H1 (cell line): ENCODE results near the gene SPAG16. TPM values are rescaled to one million over a fixed set of nuclear protein-coding genes. Genes with fewer than 3 reads are reported as not detected.
A peak's percentile ranks its signal among the peaks of the same experiment; 100 is the strongest.

ENCODE experiments used
- CTCF ChIA-PET: fragments of 300-600 bp; sonication (Branson Sonifier 250); formaldehyde crosslinking; loops from one replicate; lab custom pipeline; 2021; ENCODE audit not compliant: partially characterized antibody; lab: Charles Lee
- POLR2A ChIA-PET: fragments of 300-600 bp; sonication (Branson Sonifier 250); formaldehyde crosslinking; loops from one replicate; lab custom pipeline; 2021; ENCODE audit warnings: inconsistent platforms; ENCODE audit not compliant: partially characterized antibody; lab: Charles Lee
- DNase-seq, 2 experiments: peaks; one replicate each; pipeline versions ENCODE4 v3.0.0 to v3.0.0-alpha.2; 2010 to 2022; ENCODE audit warnings: low spot score in 2 of 2, low read depth in 1 of 2, mixed read lengths in 1 of 2
- FAIRE-seq: peaks from 2 replicates; lab custom pipeline; 2011; peaks lifted over from hg19 to GRCh38; lab: Jason Lieb, UNC
- H2AFZ ChIP-seq: 2 replicates; pipeline ENCODE4 v1.8.1; 2012; ENCODE audit warnings: low read length, inconsistent platforms
- H2AK5ac ChIP-seq: 2 replicates; pipeline ENCODE4 v1.6.1; 2013; ENCODE audit warnings: low read depth, low read length
- H2BK120ac ChIP-seq: replicated peaks from 2 replicates; pipeline ENCODE3; 2013; ENCODE audit warnings: low read depth, low read length, inconsistent platforms
- H2BK12ac ChIP-seq: 2 replicates; pipeline ENCODE4 v1.6.1; 2013; ENCODE audit warnings: low read depth, low read length
- H2BK15ac ChIP-seq: 2 replicates; pipeline ENCODE4 v1.6.1; 2013; ENCODE audit warnings: low read length
- H2BK20ac ChIP-seq: 2 replicates; pipeline ENCODE4 v1.6.1; 2013; ENCODE audit warnings: low read length
- H2BK5ac ChIP-seq: 2 replicates; pipeline ENCODE4 v1.6.1; 2013; ENCODE audit warnings: low read depth, low read length
- H3K14ac ChIP-seq: 2 replicates; pipeline ENCODE4 v1.6.1; 2013; ENCODE audit warnings: inconsistent platforms; ENCODE audit not compliant: insufficient read length
- H3K18ac ChIP-seq: 2 replicates; pipeline ENCODE4 v1.6.1; 2013; ENCODE audit warnings: low read length; ENCODE audit errors: extremely low read depth
- H3K23ac ChIP-seq: 2 replicates; pipeline ENCODE4 v1.6.1; 2013; ENCODE audit warnings: inconsistent platforms; ENCODE audit not compliant: insufficient read length
- H3K23me2 ChIP-seq: 2 replicates; pipeline ENCODE4 v1.6.1; 2013; ENCODE audit warnings: low read depth, low read length
- H3K27ac ChIP-seq: 2 replicates; pipeline ENCODE4 v1.6.1; 2011; ENCODE audit warnings: low read depth, low read length, inconsistent platforms
- H3K27me3 ChIP-seq, 4 experiments: replicated peaks in 1 of 4; 1 replicate in 1 of 4; 2 replicates in 3 of 4; pipeline versions ENCODE4 v1.6.1 to v1.8.1; 2011 to 2013; ENCODE audit warnings: low read length in 3 of 4, mild to moderate bottlenecking in 3 of 4, inconsistent platforms in 2 of 4, mixed read lengths in 2 of 4, moderate library complexity in 1 of 4; ENCODE audit not compliant: control insufficient read depth in 3 of 4, insufficient read depth in 3 of 4; ENCODE audit errors: extremely low read depth in 1 of 4
- H3K36me3 ChIP-seq, 4 experiments: 2 replicates each; pipeline versions ENCODE4 v1.6.1 to v1.8.1; 2011 to 2013; ENCODE audit warnings: mild to moderate bottlenecking in 4 of 4, low read length in 3 of 4, moderate library complexity in 2 of 4, control low read depth in 1 of 4, inconsistent platforms in 1 of 4; ENCODE audit not compliant: insufficient read depth in 4 of 4, control insufficient read depth in 2 of 4
- H3K4ac ChIP-seq: replicated peaks from 2 replicates; pipeline ENCODE3; 2013; ENCODE audit warnings: low read length, low read depth, mixed read lengths, inconsistent platforms; ENCODE audit not compliant: insufficient read length
- H3K4me1 ChIP-seq, 4 experiments: replicated peaks in 1 of 4; 1 replicate in 1 of 4; 2 replicates in 3 of 4; pipeline versions ENCODE4 v1.6.1 to v1.8.1; 2011 to 2013; ENCODE audit warnings: low read length in 3 of 4, inconsistent platforms in 2 of 4, mixed read lengths in 1 of 4; ENCODE audit not compliant: insufficient read depth in 4 of 4, control insufficient read depth in 3 of 4
- H3K4me2 ChIP-seq, 2 experiments: 2 replicates each; pipeline versions ENCODE4 v1.6.1 to v1.8.1; 2011 to 2013; ENCODE audit warnings: low read depth in 2 of 2, low read length in 2 of 2, control low read depth in 1 of 2, inconsistent platforms in 1 of 2, mild to moderate bottlenecking in 1 of 2; ENCODE audit not compliant: insufficient read depth in 1 of 2
- H3K4me3 ChIP-seq, 4 experiments: fragments of 200-600, 300-600 bp in 1 of 4; sonication (generic), shearing (Covaris generic), sonication (Bioruptor Twin) in 1 of 4; 2 replicates each; pipeline versions ENCODE4 v1.5.1 to v1.8.1; 2011 to 2016; ENCODE audit warnings: low read length in 4 of 4, low read depth in 3 of 4, control low read depth in 2 of 4, inconsistent platforms in 2 of 4, mild to moderate bottlenecking in 2 of 4, mixed read lengths in 1 of 4, moderate library complexity in 1 of 4; ENCODE audit not compliant: insufficient read depth in 2 of 4; ENCODE audit errors: extremely low read depth in 1 of 4
- H3K56ac ChIP-seq: replicated peaks from 2 replicates; pipeline ENCODE3; 2013; ENCODE audit warnings: low read depth, mild to moderate bottlenecking, mixed read lengths, low read length, inconsistent platforms; ENCODE audit not compliant: insufficient read length
- H3K79me1 ChIP-seq: 2 replicates; pipeline ENCODE4 v1.6.1; 2013; ENCODE audit warnings: low read depth, low read length, control low read depth
- H3K79me2 ChIP-seq, 2 experiments: 2 replicates each; pipeline versions ENCODE4 v1.6.1 to v1.8.1; 2012 to 2013; ENCODE audit warnings: low read length in 2 of 2, mild to moderate bottlenecking in 2 of 2, inconsistent platforms in 1 of 2; ENCODE audit not compliant: insufficient read depth in 2 of 2, control insufficient read depth in 1 of 2
- H3K9ac ChIP-seq, 4 experiments: replicated peaks in 1 of 4; 1 replicate in 1 of 4; 2 replicates in 3 of 4; pipeline versions ENCODE4 v1.6.1 to v1.8.1; 2011 to 2013; ENCODE audit warnings: low read depth in 3 of 4, low read length in 3 of 4, control low read depth in 2 of 4, mild to moderate bottlenecking in 2 of 4, moderate library complexity in 2 of 4, inconsistent platforms in 1 of 4; ENCODE audit errors: extremely low read depth in 1 of 4
- H3K9me3 ChIP-seq, 2 experiments: 2 replicates each; pipeline versions ENCODE4 v1.6.1 to v1.8.1; 2012 to 2013; ENCODE audit warnings: mild to moderate bottlenecking in 2 of 2, moderate library complexity in 2 of 2, control low read depth in 1 of 2, inconsistent platforms in 1 of 2, low read depth in 1 of 2, low read length in 1 of 2, mixed read lengths in 1 of 2; ENCODE audit not compliant: insufficient read depth in 2 of 2
- H4K20me1 ChIP-seq, 2 experiments: replicated peaks in 1 of 2; 2 replicates each; pipeline versions ENCODE3 to v1.8.1; 2011 to 2013; ENCODE audit warnings: inconsistent platforms in 2 of 2, low read length in 2 of 2, mild to moderate bottlenecking in 1 of 2; ENCODE audit not compliant: insufficient read depth in 2 of 2, control insufficient read depth in 1 of 2
- H4K5ac ChIP-seq: 2 replicates; pipeline ENCODE4 v1.6.1; 2013; ENCODE audit warnings: low read length, low read depth, mixed read lengths, inconsistent platforms; ENCODE audit not compliant: insufficient read length
- H4K8ac ChIP-seq: 2 replicates; pipeline ENCODE4 v1.8.0; 2013; ENCODE audit warnings: mild to moderate bottlenecking, moderate library complexity, low read length, inconsistent platforms; ENCODE audit not compliant: insufficient read depth; ENCODE audit errors: extremely low read depth
- H4K91ac ChIP-seq: replicated peaks from 2 replicates; pipeline ENCODE3; 2013; ENCODE audit warnings: low read length, mixed read lengths, inconsistent platforms; ENCODE audit not compliant: insufficient read length
- BCL11A ChIP-seq, 2 experiments: IDR thresholded peaks; one replicate each; pipeline ENCODE4 v1.6.1; 2011; ENCODE audit warnings: low read depth in 2 of 2, low read length in 2 of 2, mild to moderate bottlenecking in 2 of 2
- CBX5 ChIP-seq: fragments of 300-800, 300-1000 bp; sonication (generic); IDR thresholded peaks from 2 replicates; pipeline ENCODE4 v1.7.1; 2016; ENCODE audit warnings: antibody characterized with exemption, low read length, low read depth
- CBX8 ChIP-seq: fragments of 300-800, 300-1000 bp; sonication (generic); IDR thresholded peaks from 2 replicates; pipeline ENCODE4 v1.7.1; 2016; ENCODE audit warnings: low read depth, low read length, borderline replicate concordance
- CTBP2 ChIP-seq: IDR thresholded peaks from 2 replicates; pipeline ENCODE4 v1.7.0; 2011; ENCODE audit warnings: borderline replicate concordance, mild to moderate bottlenecking, moderate library complexity, mixed read lengths, low read length; ENCODE audit not compliant: insufficient read depth, insufficient read length
- EGR1 ChIP-seq: IDR thresholded peaks from 2 replicates; pipeline ENCODE4 v1.6.1; 2011; ENCODE audit warnings: low read depth, low read length, borderline replicate concordance
- JUN ChIP-seq: IDR thresholded peaks from 2 replicates; pipeline ENCODE4 v1.6.1; 2011; ENCODE audit warnings: low read depth, mild to moderate bottlenecking, improper control_type of control experiment, low read length
- NANOG ChIP-seq: IDR thresholded peaks from 2 replicates; pipeline ENCODE4 v1.6.1; 2011; ENCODE audit warnings: low read length, low read depth, mild to moderate bottlenecking, inconsistent platforms; ENCODE audit not compliant: insufficient read depth, poor library complexity, severe bottlenecking
- RFX5 ChIP-seq: IDR thresholded peaks from 2 replicates; pipeline ENCODE4 v1.6.1; 2011; ENCODE audit warnings: low read depth, low read length, improper control_type of control experiment, borderline replicate concordance
- RXRA ChIP-seq: IDR thresholded peaks from 2 replicates; pipeline ENCODE4 v1.6.1; 2011; ENCODE audit warnings: low read depth, mild to moderate bottlenecking, low read length, moderate library complexity; ENCODE audit not compliant: insufficient read depth
- TEAD4 ChIP-seq: IDR thresholded peaks from 2 replicates; pipeline ENCODE4 v1.6.1; 2012; ENCODE audit warnings: low read depth, low read length, inconsistent platforms, mixed read lengths
- ZNF274 ChIP-seq: IDR thresholded peaks from 2 replicates; pipeline ENCODE4 v1.7.0; 2012; ENCODE audit warnings: low read length, borderline replicate concordance; ENCODE audit errors: extremely low read depth
- WGBS, 2 experiments: shearing (Covaris generic) in 1 of 2; methylation state at CpG; one replicate each; pipeline versions ENCODE4 v1.1.6 to v1.1.7; 2013 to 2015; ENCODE audit warnings: low lambda C conversion rate in 2 of 2, mixed read lengths in 2 of 2, inconsistent platforms in 1 of 2, low coverage in 1 of 2, missing lambda C conversion rate in 1 of 2; ENCODE audit not compliant: insufficient replicate concordance in 2 of 2, insufficient coverage in 1 of 2, insufficient read length in 1 of 2; ENCODE audit errors: extremely low coverage in 1 of 2, missing lambda C conversion rate in 1 of 2; 5-methylcytosine and 5-hydroxymethylcytosine counted together
- polyA plus RNA-seq, 7 experiments: library from polyadenylated mRNA; depleted of rRNA in 3 of 7; stranded (reverse) in 5 of 7; unstranded in 2 of 7; fragments of >200 nt in 5 of 7; fragments of 200-250 nt in 2 of 7; gene quantifications; 1 replicate in 5 of 7; 2 replicates in 1 of 7; 4 replicates in 1 of 7; pipeline versions ENCODE4 v1.2.1 to v1.2.3, GENCODE V29; 2011 to 2013; ENCODE audit warnings: missing spikeins in 2 of 7, mixed read lengths in 2 of 7
- total RNA-seq: library from RNA; stranded (reverse); fragmentation: NEBNext Ultra II Directional; extraction: Animal tissue kit (Norgen Biotek cat#: 25700); gene quantifications from 2 replicates; pipeline ENCODE4 v1.2.1, GENCODE V29; 2021

The SPAG16 gene
- total and polyA plus RNA-seq, 2 of the 8 experiments (the other 6 are each of a cell fraction or from before 2014, with no cell fraction given), result 6.0 to 14.9 TPM

DNA sequence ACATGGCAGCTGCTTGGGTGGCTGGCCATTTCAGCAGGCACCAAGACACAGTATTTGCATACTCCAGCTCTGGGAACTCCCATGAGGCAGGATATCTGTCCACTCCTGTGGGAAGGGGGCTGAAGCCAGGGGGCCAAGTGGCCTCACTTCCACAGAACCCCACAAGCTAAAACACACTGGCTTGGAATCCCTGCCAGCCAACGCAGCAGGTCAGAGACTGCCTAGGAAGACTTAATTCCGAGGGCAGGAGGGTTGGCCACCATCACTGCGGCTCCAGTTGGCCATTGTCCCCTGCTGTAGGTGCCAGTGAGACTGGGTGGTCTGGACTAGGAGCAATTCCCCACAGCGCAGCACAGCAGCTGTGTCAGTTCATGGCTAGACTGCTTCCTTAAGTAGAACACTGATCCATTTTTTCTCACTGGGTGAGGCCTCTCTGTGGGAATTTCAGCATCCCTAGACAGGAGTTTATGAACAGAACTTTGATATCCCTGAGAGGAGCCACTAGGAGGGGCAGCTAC lies 52.0 kb downstream of the SPAG16 start:
- Histone ChIP-seq H3K9me3 (peaks cover 12 to 14% of the 10 kb centered on the region in 2 experiments), H4K5ac (no peak overlapping the region), H3K27ac (no peak overlapping the region), H3K36me3 (no peaks in the 10 kb centered on the region; a peak in 2 of 8 replicates), H2BK12ac (no peak overlapping the region), H3K79me1 (no peaks in the 10 kb centered on the region), H3K4me3 (no peak overlapping the region), H2BK20ac (no peak overlapping the region), H4K20me1 (no peaks in the 10 kb centered on the region), H3K27me3 (no peaks in the 10 kb centered on the region), H3K4me2 (no peak overlapping the region), H2AFZ (no peak overlapping the region), H3K79me2 (no peaks in the 10 kb centered on the region), H4K8ac (0 out of 2 replicates have a peak overlapping the region, but pooled peaks have one; percentile 25), H3K14ac (no peak overlapping the region), H3K18ac (no peak overlapping the region), H4K91ac (no peak overlapping the region), H2BK15ac (no peak overlapping the region), H3K56ac (no peak overlapping the region), H3K9ac (no peak overlapping the region), H3K4ac (no peak overlapping the region), H3K4me1 (no peaks in the 10 kb centered on the region), H3K23ac (no peak overlapping the region), H3K23me2 (no peaks in the 10 kb centered on the region), H2BK5ac (no peak overlapping the region), H2AK5ac (no peak overlapping the region), H2BK120ac (no peak overlapping the region)
- WGBS, 2 experiments, result 100% methylated on average over 4 of the region's 4 CpGs; no CpG with 5 or more reads in 1 of the 2 experiments
- ChIA-PET POLR2A (no interaction called here), CTCF (no interaction called here)
- FAIRE-seq, result no peak
- no peak for DNase-seq
- no peak for TF ChIP-seq RXRA
- no peak for TF ChIP-seq EGR1
- no peak for TF ChIP-seq BCL11A (IDR thresholded peaks at IDR 0.05; ENCODE audit: low read depth in 2 of 2, low read length in 2 of 2)
- no peak for TF ChIP-seq NANOG
- no peak for TF ChIP-seq CBX8
- no peak for TF ChIP-seq ZNF274
- TF ChIP-seq RFX5, result no peak
- no peak for TF ChIP-seq CTBP2
- TF ChIP-seq JUN, result no peak
- TF ChIP-seq CBX5, result no peak
- no peak for TF ChIP-seq TEAD4
